HG03135 (cell line): Measurements from ENCODE around the gene JAZF1.
"Not testable (repeated sequence)": the region's sequence is repeated elsewhere in the genome, so short reads cannot be mapped to it uniquely, and the experiment has no call there.

Experiments used
- ATAC-seq: cut with Tn5 transposase; IDR thresholded peaks from one replicate; pipeline ENCODE4 v1.9.1; 2021; ENCODE audit warnings: mild to moderate bottlenecking, moderate library complexity; ENCODE audit not compliant: unreplicated experiment

The JAZF1 gene

GRCh38 chr7:27948861-27949260, 231.7 kb downstream of the JAZF1 start:
- no peak for ATAC-seq

DNA sequence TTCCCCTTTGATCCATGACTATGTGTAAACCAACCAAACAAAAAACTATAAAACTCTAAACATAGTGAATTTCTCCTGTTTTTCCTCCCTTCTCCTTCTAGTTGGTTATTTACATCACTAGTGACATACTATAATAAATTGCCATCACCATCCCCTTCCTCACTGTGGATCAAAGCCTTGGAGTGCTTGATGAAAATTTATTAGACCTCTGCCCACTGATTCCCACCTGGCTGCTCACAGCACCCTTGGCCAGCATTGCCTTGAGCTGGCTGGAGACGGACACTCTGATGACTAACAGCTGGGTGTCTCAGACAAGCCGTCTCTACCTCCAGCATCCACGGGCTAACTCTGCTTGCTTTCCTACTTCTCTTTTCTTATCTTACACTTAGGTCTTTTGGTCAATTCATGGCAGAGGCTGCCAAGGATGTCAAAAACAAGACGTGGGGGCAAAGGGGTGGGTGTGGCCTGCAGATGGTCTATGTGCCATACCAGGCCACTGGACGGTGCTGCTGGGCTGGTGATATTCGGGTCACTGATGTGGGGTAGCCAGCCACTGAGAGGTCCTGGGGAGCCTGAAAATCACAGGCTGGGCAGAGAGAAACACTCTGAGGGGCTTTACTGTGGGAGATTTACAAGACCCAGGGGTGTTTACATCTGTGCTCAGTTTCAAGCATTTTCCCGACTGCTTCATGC, 232.9 kb downstream of the JAZF1 start:
- ATAC-seq = no peak

DNA sequence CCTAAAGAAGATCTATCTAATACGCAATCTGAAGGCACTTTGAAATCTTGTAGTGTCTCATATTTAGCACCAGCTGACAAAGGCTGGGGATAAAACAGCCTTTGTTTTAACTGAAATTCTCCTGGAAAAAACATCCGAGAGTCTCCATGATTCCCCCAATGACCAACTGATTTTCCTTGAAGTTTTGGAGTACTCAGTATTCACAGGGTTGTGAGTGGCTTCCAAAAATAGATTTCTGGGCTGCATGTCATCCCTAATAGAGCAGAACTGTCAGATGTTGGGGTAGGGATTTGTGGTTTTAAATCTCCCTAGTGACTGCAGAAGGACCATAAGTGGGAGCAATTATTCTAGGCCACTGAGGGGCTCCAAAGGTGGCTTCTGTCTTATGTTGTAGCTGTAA, 234.2 kb downstream of the JAZF1 start:
- no peak for ATAC-seq

DNA sequence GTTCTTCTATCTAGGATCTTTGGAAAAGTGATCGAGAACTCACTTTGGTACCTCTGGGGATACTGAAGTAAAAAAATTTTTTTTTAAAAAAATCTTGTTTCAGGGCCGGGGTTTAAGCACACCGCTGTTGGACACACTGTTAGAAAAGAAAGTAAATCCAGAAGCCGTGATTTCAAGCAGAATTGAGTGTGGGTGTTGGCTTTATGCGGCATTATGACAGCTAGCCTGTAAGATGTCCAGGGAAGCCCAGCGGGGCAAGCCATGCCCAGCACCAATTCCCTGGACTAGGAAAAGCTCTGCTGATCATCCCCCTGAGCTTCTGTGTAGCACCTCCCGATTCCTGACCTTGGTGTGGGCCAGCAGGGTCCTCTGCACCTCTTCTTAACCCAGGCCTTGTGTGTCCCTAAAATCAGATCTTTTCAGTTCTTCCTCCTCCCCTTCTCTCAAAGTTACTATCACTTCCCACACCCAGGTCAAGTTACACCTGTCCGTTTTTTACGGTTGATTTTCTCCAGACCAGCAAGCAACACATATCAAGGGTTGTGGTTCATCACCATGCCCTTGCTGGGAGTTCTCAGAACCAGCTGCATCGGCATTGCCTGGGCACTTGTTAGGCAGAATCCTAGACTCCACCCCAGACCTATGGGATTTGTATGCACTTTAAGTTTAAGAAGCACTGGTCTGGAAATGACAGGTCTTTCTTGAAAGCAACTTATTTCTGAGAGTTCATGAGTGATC, 235.4 kb downstream of the JAZF1 start:
- no peak for ATAC-seq

DNA sequence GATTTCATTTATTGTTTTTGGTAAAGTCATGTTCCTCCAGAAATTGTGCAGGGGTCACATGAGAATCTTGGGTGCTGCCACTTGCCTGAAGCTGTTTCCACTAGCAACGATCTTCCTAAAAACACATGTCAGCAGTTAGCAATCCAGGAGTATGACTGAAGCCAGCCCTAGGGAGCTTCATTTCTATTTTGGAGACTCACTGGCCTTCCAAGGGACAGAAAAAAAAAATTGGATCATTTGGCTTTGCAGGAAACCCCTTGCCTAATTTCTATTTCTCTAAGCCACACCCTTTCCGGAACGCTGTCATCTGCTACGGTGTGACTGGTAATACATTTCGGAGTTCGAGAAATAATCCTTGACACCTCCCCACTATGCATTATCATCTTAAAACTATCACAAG, 236.0 kb downstream of the JAZF1 start:
- no peak for ATAC-seq

GRCh38 chr7:27943241-27943640, 237.4 kb downstream of the JAZF1 start:
- no peak for ATAC-seq

DNA sequence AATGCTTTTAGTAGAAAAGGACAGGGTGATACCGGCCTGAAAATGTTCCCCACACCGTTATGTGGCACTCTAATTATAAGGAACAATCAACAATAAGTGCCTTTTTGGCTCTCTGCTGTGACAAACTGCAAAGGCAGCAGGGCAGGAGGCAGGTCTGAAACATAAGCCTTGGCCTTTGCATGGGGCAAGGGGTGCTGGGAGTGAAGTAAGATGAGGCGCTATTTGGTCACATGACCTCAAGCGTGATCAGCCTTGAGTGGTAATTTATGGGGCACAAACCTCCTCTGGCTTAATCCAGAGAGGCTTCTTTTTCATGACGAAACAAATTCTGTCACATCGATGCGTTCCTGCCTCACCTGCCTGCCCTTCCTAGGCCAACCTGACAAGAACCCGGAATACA, 237.9 kb downstream of the JAZF1 start:
- ATAC-seq = no peak

DNA sequence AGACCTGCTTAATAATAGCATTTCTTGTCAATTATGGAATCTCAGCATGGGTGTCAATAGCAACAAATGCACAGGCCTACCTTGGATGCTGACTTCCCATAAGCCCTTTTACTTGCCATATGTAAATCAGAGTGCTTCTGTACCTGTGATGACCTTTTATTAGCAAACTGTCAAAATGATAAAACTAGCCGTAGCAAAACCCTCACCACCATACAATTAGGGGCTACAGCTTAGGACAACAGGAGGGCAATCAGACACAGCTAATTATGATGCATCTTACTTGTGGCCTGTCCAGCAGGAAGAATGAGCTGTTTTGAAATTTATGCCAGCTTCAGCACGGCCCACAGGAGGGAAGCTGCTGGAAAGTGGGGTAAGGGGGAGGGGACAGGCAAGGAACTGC, 239.1 kb downstream of the JAZF1 start:
- no peak for ATAC-seq

DNA sequence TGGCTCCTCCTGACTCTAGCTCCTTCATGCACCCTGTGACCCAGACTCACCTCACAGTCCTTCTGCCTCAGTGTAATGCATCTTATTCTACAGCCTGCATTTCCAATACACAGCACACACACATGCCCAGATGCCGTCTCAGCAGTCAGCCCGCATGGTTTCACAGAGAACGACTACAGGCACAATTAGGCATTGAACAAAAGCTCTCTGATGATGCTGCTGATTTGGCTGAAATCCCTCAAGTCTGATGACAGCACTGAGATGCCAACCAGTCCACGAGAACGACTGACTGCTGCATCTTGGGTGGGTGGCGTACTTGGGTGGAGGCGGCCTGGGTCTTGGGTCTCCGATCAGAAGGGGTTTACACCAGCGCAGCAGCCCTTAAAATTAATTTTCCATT, 240.3 kb downstream of the JAZF1 start:
- ATAC-seq = no peak

GRCh38 chr7:27939893-27940292, 240.7 kb downstream of the JAZF1 start:
- no peak for ATAC-seq

- no peak for ATAC-seq
These were observed 243.9 kb downstream of the JAZF1 start for GRCh38 chr7:27936768-27937102.

- ATAC-seq = no peak
These were observed 244.4 kb downstream of the JAZF1 start for GRCh38 chr7:27936047-27936767.

GRCh38 chr7:27933671-27934565, 246.7 kb downstream of the JAZF1 start:
- no peak for ATAC-seq

DNA sequence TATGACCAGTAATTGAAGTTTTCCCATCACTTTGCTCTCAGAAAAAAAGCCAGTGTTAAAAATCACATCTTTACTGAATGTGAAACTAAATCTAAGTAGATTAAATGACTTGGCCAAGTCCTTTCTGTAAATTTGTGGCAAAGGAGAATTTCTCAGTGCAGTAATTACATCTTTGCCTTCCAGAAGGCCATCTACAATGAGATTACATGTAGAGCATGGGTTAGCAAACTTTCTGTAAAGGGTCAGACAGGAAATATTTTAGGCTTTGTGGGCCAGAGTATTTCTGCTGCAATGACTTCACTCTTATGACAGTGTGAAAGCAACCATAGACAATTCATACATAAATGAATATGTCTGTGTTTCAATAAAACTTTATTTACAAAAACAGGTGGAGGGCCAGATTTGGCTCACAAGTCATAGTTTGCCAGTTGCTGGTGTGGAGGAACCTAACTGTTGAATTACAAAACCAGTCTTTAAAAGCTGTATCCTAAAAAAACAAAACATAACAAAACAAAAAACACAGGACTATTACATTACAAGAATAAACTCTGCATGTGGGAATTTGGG, 249.6 kb downstream of the JAZF1 start:
- ATAC-seq = no peak

GRCh38 chr7:27929127-27929526, 251.5 kb downstream of the JAZF1 start:
- ATAC-seq = no peak

DNA sequence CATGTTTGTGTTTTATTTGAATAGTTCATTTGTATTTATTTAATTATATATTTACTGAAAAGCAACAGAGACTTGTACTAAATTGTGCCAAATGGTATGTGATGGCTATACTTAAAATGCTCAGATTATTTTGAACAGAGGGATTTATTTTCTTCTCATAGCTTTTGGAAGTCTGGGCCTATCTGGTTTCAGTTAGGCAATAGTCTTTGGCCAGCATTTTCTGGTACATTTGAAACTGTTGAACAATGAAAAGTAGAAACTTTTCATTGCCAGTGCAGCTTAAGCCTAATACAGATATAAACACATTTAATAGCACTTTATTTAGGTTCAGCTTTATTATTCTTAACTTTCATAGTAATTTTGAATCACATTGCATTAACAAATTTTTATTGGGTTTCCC, 252.6 kb downstream of the JAZF1 start:
- no peak for ATAC-seq

DNA sequence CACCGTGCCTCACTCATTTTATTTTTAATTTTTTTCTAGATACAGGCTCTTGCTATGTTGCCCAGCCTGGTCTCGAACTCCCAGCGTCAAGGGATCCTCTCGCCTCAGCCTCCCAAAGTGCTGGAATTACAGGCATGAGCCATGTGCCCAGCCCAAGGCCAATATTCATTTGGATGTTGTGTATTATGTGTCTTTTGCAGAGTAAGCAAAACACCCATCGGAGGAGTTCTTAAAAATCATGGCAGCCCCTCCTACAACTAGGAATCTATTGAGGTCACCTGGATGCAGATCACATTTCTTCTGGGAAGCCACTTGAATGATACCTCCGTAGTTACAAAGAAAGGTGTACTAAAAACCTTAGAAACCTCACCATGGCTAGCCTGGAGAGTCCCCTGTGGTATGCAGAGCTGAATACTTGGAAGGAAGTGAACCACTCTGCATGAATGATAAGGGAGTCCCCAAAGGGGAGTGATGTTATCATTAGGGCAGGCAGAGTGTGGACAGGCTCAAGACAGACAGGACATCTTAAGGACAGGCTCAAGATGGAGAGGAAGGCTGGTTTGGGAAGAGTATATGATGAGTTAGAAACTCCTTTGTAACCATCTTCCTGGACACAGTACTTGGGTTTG, 254.9 kb downstream of the JAZF1 start:
- no peak for ATAC-seq

DNA sequence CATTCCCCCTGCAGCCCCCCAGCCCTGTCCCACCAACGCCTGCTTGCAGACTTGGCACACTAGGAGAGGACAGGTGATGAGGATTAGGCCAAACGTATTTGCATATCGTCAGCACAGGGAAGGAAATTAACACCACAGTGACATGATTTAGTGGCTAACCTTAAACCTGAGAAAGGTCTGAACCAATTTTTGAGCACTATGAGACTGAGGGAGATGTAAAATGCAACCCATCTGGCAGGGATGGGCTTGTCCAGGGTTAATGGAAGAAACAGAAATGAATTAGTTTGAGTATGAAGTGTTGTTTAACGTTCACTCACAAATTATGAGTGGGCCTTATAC, 257.0 kb downstream of the JAZF1 start:
- ATAC-seq = no peak

DNA sequence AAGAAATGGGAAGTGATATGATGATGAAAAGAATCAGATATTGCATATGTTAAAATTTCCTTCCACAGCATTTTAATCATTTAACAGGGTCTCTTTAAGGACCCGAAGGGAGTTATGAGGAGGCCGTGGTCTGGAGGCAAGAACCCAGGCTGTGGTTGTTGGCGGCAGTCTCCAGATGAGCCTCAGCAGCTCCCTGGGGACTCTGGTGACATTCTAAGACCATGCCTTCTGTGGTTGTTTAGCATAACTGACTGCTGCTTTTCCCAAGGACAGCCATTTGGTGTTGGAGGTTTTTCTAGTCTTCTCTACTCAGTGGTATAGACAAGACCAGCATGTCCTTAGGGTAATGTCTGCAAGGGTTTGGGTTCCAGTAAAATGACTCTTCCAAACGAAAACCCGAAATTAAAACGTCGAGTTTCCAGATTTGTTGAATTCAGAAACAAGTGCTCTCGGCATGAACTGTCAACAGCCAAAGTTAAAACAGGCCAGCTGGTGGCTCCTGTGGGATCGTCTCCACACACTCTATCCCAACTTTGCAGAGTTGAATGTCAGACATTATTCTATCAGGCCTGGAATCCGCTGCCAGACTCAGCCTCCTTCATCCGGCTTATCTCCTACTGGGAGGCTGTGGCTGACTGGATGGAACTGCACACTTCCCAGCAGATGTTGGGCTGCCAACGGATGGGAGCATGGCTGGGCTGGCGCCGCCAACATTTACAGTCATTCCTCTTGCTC, 257.5 kb downstream of the JAZF1 start:
- ATAC-seq = peak; percentile 63

DNA sequence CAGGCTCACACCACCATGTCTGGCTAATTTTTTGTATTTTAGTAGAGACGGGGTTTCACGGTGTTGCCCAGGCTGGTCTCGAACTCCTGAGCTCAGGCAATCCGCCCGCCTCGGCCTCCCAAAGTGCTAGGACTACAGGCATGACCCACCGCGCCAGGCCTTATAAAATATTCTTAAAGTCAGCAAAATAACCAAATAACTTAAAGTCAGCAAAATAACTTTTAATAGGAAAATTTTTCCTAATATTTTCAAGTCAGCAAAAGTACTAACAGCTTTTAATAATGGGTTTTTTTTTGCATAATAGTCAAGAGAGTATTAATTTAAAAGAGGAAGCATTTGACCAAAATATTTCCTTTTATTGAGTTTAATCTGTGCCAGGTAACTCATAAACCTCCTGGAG, 258.2 kb downstream of the JAZF1 start:
- not testable (repeated sequence) for ATAC-seq
